Spinal cord (tissue), 10 donors: ENCODE measurements around the gene TYW3. TPM values are rescaled to one million over a fixed set of nuclear protein-coding genes. Genes with fewer than 3 reads are reported as not detected.

Experiments
- DNase-seq, 6 donors: peaks; one replicate each; pipeline versions ENCODE4 v3.0.0 to v3.0.0-alpha.2; 2013 to 2015; ENCODE audit warnings: low spot score in 6 of 6, low read depth in 4 of 6
- H3K27ac ChIP-seq: one replicate; pipeline ENCODE4 v1.5.1; 2013; ENCODE audit warnings: low read depth, low read length, control low read depth
- H3K27me3 ChIP-seq: one replicate; pipeline ENCODE4 v1.6.1; 2013; ENCODE audit warnings: low read length; ENCODE audit not compliant: control insufficient read depth, insufficient read depth
- H3K36me3 ChIP-seq: one replicate; pipeline ENCODE4 v1.6.1; 2013; ENCODE audit warnings: low read length; ENCODE audit not compliant: control insufficient read depth, insufficient read depth
- H3K4me1 ChIP-seq: one replicate; pipeline ENCODE4 v1.6.1; 2013; ENCODE audit warnings: low read length; ENCODE audit not compliant: control insufficient read depth, insufficient read depth
- H3K4me3 ChIP-seq: one replicate; pipeline ENCODE4 v1.5.1; 2013; ENCODE audit warnings: low read depth, low read length, control low read depth
- H3K9me3 ChIP-seq: one replicate; pipeline ENCODE4 v1.6.1; 2013; ENCODE audit warnings: low read length; ENCODE audit not compliant: control insufficient read depth, insufficient read depth
- WGBS: methylation state at CpG from one replicate; pipeline ENCODE4 v1.1.5; 2013; ENCODE audit warnings: missing lambda C conversion rate; ENCODE audit not compliant: insufficient coverage; 5-methylcytosine and 5-hydroxymethylcytosine counted together
- long read RNA-seq, 4 donors: transcript quantifications; one replicate each; lab custom pipeline, GENCODE V29; 2026
- polyA plus RNA-seq, 2 donors: library from polyadenylated mRNA; unstranded; fragments of 120-200 nt; gene quantifications; one replicate each; pipeline ENCODE4 v1.2.1, GENCODE V29; 2013; ENCODE audit not compliant: insufficient read length in 2 of 2
- total RNA-seq, 2 donors: library from RNA; depleted of rRNA in 1 of 2; stranded (reverse); fragments of 120-200 nt in 1 of 2; fragments of >200 nt in 1 of 2; gene quantifications; one replicate each; pipeline versions ENCODE4 v1.2.3 to v1.2.4, GENCODE V29; 2013 to 2014
- donor health status: healthy.

The TYW3 gene, protein sequence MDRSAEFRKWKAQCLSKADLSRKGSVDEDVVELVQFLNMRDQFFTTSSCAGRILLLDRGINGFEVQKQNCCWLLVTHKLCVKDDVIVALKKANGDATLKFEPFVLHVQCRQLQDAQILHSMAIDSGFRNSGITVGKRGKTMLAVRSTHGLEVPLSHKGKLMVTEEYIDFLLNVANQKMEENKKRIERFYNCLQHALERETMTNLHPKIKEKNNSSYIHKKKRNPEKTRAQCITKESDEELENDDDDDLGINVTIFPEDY
- 10 to 100 TPM; 14.5 to 19.7 TPM for total RNA-seq
- polyA plus RNA-seq, result 10 to 100 TPM; 16.6 to 19.3 TPM
- long read RNA-seq, donor 1, partial matches to known transcripts, result 0 of 4 reads
- long read RNA-seq, donor 1, other reads (novel, unspliced or antisense), result 0 of 4 reads
- long read RNA-seq, donor 2, partial matches to known transcripts, result 0 of 1 reads
- long read RNA-seq, donor 2, other reads (novel, unspliced or antisense), result 0 of 1 reads
- long read RNA-seq, donor 3, partial matches to known transcripts, result 0 of 3 reads
- long read RNA-seq, donor 3, other reads (novel, unspliced or antisense), result 0 of 3 reads
- long read RNA-seq, donor 4, transcript TYW3-201 (6 exons, 3,430 nt), result major isoform, 11 of 11 reads
- long read RNA-seq, donor 4, partial matches to known transcripts, result 0 of 11 reads
- long read RNA-seq, donor 4, other reads (novel, unspliced or antisense), result 0 of 11 reads

DNA sequence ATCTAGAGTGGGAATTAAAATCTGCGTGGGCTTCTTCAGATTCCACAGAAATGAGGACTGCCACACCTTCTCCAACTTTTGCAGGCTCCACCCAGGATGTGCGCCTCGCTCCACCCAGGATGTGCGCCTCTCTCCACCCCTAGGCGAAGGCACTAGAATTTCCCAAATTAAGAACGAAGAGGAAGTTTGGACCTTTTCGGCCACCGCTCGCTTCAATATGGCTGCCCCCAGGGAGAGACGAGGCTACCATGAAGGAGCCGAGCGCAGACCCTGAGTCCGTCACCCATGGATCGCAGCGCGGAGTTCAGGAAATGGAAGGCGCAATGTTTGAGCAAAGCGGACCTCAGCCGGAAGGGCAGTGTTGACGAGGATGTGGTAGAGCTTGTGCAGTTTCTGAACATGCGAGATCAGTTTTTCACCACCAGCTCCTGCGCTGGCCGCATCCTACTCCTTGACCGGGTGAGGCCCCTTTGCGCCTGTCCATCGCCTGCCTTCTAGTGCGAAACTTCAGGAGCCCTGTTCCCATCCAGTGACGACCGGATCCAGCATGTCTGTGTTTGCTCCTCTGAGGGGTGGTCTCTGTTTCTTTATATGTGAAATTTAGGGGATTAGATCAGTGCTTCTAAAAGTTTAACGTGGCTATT, at the start of gene TYW3, which contains the start of gene CRYZ:
TSS of gene TYW3 (plus strand) at position 193 of the 644 bp plus-strand sequence. CDS start at position 286, 93 bp downstream.
TSS of gene CRYZ (minus strand) at position 91 of the 644 bp plus-strand sequence. CDS start 8,229 bp downstream, outside the sequence.
- H3K4me3 ChIP-seq, result peak within 1 kb of the TSS; percentile 94
- peaks cover 5% of the 10 kb centered on the region for H3K36me3 ChIP-seq
- no peaks in the 10 kb centered on the region for H3K9me3 ChIP-seq
- H3K4me1 ChIP-seq, result no peaks in the 10 kb centered on the region
- no peaks in the 10 kb centered on the region for H3K27me3 ChIP-seq
- H3K27ac ChIP-seq, result peak within 1 kb of the TSS; percentile 98
- peak; percentile 87 to 98 (median 92) for DNase-seq
- 0% methylated on average over 26 of the region's 30 CpGs for WGBS

DNA sequence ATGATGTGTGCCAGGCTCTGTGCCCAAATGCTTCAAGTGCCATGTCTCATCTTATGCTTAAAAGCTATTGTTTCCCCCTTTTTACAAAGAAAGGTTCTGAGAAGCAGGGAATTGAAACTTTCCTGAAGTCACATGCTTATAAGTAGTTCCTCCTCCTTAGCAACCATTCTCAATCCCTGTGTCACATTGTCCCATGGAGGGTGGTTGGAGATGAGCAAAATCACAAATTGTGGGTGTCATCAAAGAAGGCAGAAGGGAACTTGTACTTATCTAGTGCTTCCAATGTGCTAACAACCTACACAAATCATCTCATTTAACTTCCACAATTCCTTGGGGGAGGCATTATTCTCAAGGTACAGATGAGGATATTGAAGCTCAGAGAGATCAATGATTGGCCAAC, 49.3 kb upstream of the TYW3 start:
- H3K9me3 ChIP-seq, result no peaks in the 10 kb centered on the region
- H3K4me3 ChIP-seq, result no peak overlapping the region
- H3K36me3 ChIP-seq, result no peaks in the 10 kb centered on the region
- no peak overlapping the region for H3K27ac ChIP-seq
- H3K27me3 ChIP-seq, result no peaks in the 10 kb centered on the region
- H3K4me1 ChIP-seq, result no peaks in the 10 kb centered on the region
- no peak for DNase-seq

DNA sequence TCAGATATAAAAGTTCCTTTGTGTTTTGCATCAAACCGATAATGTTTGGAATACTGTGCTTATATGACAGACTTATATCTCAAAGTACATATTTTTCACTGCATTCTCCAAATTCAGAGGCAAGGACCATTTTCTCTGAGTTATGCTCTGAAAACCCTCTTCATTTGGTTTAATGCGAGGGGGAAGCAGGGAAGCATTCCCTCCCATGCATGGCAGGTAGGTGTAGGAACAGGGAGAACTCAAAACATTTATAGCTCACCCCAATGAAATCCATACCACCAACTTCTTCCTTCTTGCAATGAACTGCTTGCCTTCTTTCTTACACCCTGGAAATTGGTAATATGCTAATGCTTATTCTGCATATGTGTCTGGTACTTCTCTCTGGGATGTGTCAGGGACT, 48.7 kb upstream of the TYW3 start:
- no peak for DNase-seq
- no peaks in the 10 kb centered on the region for H3K4me1 ChIP-seq
- no CpG with 5 or more reads among the region's 2 CpGs for WGBS
- H3K4me3 ChIP-seq, result no peak overlapping the region
- no peaks in the 10 kb centered on the region for H3K36me3 ChIP-seq
- no peak overlapping the region for H3K27ac ChIP-seq
- no peaks in the 10 kb centered on the region for H3K27me3 ChIP-seq
- no peaks in the 10 kb centered on the region for H3K9me3 ChIP-seq

DNA sequence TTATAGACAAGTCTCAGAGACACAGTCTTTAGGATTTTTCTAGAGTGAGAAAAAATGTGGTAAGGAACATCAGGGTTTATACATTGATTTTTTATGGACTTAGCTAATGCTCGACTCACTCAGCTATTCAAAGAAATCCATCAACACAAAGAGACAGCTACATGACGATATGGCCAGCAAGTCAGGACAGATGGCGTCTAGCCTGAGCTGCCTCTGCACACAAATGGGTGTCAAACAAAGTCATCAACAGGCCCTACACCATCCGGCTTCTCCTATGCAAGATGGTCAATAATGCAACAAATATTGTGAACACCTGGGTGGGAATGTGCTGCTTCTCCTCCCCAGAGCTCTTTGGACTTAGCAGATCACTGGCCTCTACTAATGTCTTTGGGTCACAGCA, 46.0 kb upstream of the TYW3 start:
- WGBS, result no CpG with 5 or more reads among the region's 4 CpGs
- DNase-seq, result no peak
- no peak overlapping the region for H3K27ac ChIP-seq
- H3K9me3 ChIP-seq, result no peaks in the 10 kb centered on the region
- no peaks in the 10 kb centered on the region for H3K4me1 ChIP-seq
- H3K4me3 ChIP-seq, result no peak overlapping the region
- H3K36me3 ChIP-seq, result no peaks in the 10 kb centered on the region
- H3K27me3 ChIP-seq, result no peaks in the 10 kb centered on the region

DNA sequence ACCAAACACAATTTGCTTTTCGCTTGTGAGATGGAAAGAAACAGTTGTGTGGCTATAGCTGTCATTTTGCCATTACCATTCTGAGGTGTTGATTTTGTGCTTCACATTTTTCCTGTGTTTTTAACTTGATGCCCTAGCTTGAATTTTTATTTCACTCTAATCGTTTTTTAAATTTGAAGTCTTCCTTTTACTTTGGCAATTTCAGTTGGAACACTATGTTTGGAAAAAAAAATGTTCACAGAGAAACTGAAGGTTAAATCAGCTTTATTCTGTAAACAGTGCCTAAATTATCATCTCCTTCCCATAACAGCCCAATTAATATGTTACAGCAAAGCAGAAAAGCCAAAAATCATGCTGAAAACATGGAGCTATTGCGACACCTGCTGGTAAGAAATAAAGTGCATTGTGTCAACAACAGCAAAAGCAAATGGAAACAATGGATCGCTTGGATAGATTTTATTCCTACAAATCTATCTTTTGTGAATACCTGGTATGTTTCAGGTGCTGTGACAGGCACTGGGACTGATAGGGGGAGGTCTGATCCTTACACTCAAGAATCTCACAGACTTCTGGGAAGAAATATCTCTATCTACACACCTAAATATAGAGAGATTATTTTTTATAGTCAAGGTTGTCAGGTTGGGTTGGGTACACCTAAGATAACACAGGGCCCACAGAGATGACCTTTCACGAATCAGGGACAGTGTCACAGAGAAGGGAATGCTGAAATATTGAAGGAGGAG, 43.2 kb upstream of the TYW3 start:
- no peaks in the 10 kb centered on the region for H3K36me3 ChIP-seq
- no peak overlapping the region for H3K4me3 ChIP-seq
- DNase-seq, result peak; percentile 75 to 97 (median 84)
- no peaks in the 10 kb centered on the region for H3K4me1 ChIP-seq
- no peaks in the 10 kb centered on the region for H3K9me3 ChIP-seq
- H3K27me3 ChIP-seq, result no peaks in the 10 kb centered on the region
- 0% methylated on average over 1 of the region's 5 CpGs for WGBS
- H3K27ac ChIP-seq, result no peak overlapping the region

DNA sequence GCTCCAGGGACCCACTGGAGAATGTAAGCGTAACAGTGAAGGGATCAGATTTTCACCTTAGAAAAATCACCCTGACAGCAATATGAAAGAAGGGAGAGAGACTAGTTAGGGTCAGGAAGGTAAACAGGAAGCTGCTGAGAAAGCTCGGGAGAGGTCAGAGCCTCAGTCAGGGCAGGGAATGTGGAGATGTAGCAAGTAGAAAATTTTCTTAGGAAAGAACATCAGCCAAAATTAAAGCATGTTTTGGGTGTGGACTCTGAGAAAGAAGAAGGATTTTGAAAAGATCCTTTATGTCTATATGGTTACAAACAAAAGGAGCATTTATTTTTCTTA, 42.6 kb upstream of the TYW3 start:
- no peak overlapping the region for H3K27ac ChIP-seq

DNA sequence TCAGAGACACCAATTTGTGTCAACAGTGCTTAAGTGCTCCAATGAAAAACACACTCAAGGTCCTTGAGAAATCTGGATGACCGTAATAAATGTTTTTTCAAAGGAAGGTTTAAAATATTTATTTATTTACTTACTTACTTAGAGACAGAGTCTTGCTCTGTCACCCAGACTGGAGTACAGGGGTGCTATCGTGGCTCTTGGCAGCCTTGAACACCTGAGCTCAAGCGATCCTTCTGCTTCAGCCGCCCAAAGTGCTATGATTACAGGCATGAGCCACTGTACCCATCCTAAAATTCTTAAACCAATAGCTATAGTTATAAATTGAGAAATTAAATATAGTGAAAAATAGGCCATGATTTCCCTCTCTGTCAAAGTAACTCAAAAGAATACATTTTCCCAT, 42.0 kb upstream of the TYW3 start:
- 93% methylated on average over 2 of the region's 4 CpGs for WGBS

More for the DNA sequence above, 42.6 kb upstream of the TYW3 start:
- WGBS, result 0% methylated on average over 1 of the region's 2 CpGs
- no peak overlapping the region for H3K4me3 ChIP-seq
- no peaks in the 10 kb centered on the region for H3K36me3 ChIP-seq
- no peaks in the 10 kb centered on the region for H3K9me3 ChIP-seq
- no peaks in the 10 kb centered on the region for H3K4me1 ChIP-seq
- H3K27me3 ChIP-seq, result no peaks in the 10 kb centered on the region
- no peak for DNase-seq

DNA sequence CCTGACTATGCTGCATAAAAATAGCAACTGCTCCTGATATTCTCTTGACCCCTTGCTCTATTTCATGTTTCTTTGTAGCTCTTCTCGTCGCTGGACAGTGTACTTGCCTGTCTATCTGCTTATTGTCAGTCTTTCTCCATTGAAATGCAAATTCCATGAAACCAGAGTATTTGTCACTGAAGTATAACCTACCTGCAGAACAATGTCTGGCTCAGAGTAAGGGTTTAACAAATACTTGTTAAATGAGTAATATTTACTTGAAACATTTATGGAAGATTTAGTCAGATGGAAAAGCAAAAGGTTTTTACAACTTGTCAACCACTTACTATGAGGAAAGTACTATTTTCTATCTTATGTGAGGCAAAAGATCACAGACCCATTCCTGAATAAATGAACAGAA, 39.5 kb upstream of the TYW3 start:
- Histone ChIP-seq H3K36me3 (no peaks in the 10 kb centered on the region), H3K27ac (no peak overlapping the region), H3K4me1 (no peaks in the 10 kb centered on the region), H3K27me3 (no peaks in the 10 kb centered on the region), H3K9me3 (no peaks in the 10 kb centered on the region), H3K4me3 (no peak overlapping the region)
- 56% methylated on average over 2 of the region's 2 CpGs for WGBS
- no peak for DNase-seq

More for the DNA sequence above, 42.0 kb upstream of the TYW3 start:
- no peak overlapping the region for H3K4me3 ChIP-seq
- no peaks in the 10 kb centered on the region for H3K9me3 ChIP-seq
- no peaks in the 10 kb centered on the region for H3K27me3 ChIP-seq
- H3K36me3 ChIP-seq, result no peaks in the 10 kb centered on the region
- no peak overlapping the region for H3K27ac ChIP-seq
- DNase-seq, result no peak
- no peaks in the 10 kb centered on the region for H3K4me1 ChIP-seq

DNA sequence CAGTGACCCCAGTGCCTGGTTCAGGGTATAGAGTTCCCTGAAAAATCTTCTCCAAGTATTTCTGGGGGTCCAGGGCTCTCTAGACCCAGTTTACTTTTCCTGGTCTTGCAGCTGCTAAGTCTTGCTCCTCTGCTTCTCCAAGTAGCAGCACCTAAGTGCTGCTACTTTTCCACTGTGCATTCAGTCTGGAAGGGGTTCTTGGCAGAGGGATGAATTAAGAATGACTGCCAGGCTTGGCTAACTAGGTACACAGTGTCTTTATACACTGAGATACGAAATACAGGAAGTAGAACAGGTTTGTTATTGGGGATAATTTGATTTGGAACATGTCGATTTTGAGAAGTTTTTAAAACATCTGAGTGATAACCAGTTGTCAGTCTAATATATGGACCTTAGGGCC, 35.1 kb upstream of the TYW3 start:
- WGBS, result 73% methylated on average over 2 of the region's 2 CpGs
- DNase-seq, result no peak

More for the DNA sequence above, 35.1 kb upstream of the TYW3 start:
- Histone ChIP-seq H3K4me1 (no peaks in the 10 kb centered on the region), H3K9me3 (no peaks in the 10 kb centered on the region), H3K27me3 (no peaks in the 10 kb centered on the region), H3K4me3 (no peak overlapping the region), H3K36me3 (no peaks in the 10 kb centered on the region), H3K27ac (no peak overlapping the region)
